Calu3 (cell line): ENCODE results near the gene IL33. TPM values are rescaled to one million over a fixed set of nuclear protein-coding genes. Genes with fewer than 3 reads are reported as not detected.

Experiments
- BruUV-seq: library from RNA; stranded (reverse); fragments of 400-500 nt; replicated peaks from 2 replicates; lab custom pipeline; 2021; lab: Mats Ljungman, UMichigan
- CTCF ChIA-PET: fragments of 300-600 bp; sonication (Branson Sonifier 250); formaldehyde crosslinking; loops from one replicate; lab custom pipeline; 2022; ENCODE audit warnings: antibody characterized with exemption; lab: Charles Lee
- DNase-seq: peaks from one replicate; pipeline ENCODE4 v3.0.0; 2022
- H3K27ac Mint-ChIP-seq: one replicate; pipeline ENCODE4 v1.8.0; 2022; ENCODE audit warnings: mixed read lengths; ENCODE audit not compliant: unreplicated experiment
- H3K27me3 Mint-ChIP-seq: one replicate; pipeline ENCODE4 v1.8.0; 2022; ENCODE audit warnings: mixed read lengths; ENCODE audit not compliant: unreplicated experiment
- H3K36me3 Mint-ChIP-seq: one replicate; pipeline ENCODE4 v1.8.0; 2022; ENCODE audit warnings: mild to moderate bottlenecking, moderate library complexity, mixed read lengths; ENCODE audit not compliant: insufficient read depth, unreplicated experiment
- H3K4me1 Mint-ChIP-seq: one replicate; pipeline ENCODE4 v1.8.0; 2022; ENCODE audit warnings: mild to moderate bottlenecking, low read depth, mixed read lengths; ENCODE audit not compliant: unreplicated experiment
- H3K4me3 Mint-ChIP-seq: one replicate; pipeline ENCODE4 v1.8.0; 2022; ENCODE audit warnings: mild to moderate bottlenecking, low read depth, moderate library complexity, mixed read lengths; ENCODE audit not compliant: unreplicated experiment
- H3K9me3 Mint-ChIP-seq: one replicate; pipeline ENCODE4 v1.8.0; 2022; ENCODE audit warnings: low read depth, mixed read lengths; ENCODE audit not compliant: unreplicated experiment
- CTCF ChIP-seq: fragments of 200-600 bp; IDR thresholded peaks from one replicate; pipeline ENCODE4 v1.8.0; 2022; ENCODE audit warnings: antibody characterized with exemption; ENCODE audit not compliant: unreplicated experiment
- intact Hi-C: fragments of 100-400 bp; cut with micrococcal nuclease; formaldehyde crosslinking; loops from one replicate; pipeline ENCODE4 v1.10.0; 2022; ENCODE audit not compliant: unreplicated experiment
- total RNA-seq: library from RNA; stranded (reverse); gene quantifications from 2 replicates; pipeline ENCODE4 v1.2.3, GENCODE V29; 2022

Gene IL33
- total RNA-seq, 1 experiment from 2014 or later = 0.64 TPM

DNA sequence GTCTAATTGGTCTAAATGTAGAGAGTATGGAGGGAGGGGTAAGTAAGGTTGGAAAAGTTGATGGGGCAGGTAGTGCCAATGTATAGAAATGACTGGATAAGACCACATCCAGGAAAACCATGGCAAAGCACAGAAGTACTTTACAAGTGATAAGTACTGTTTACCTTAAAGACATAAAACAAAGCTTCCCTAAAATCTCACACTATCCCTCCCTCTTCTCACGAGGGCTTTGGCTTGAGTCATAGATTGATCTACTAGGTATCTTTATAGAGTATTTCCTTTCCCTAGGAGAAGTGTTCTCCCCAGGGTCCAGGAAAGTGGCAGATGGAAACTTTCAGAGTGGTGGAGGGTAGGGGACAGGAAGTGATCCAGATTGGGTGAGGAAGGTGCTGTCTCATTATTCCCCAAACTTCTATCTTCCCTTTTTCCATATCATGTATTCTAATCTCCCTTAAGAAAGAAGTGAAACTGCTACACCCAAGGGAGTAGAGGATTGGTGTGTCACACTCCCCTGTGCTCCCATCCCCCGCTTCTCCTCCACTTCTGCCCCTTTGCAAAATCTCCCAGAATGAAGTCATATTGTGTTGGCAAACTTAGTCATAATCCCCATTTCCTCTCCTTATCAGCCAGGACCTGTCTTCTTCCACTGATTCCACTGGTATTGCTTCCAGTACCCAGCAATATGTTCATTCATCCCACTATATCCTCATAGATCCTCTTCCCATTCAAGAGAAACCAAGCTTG lies 14.6 kb downstream of the IL33 start:
- no peak for TF ChIP-seq CTCF
- Mint-ChIP-seq H3K27ac (no peak overlapping the region), H3K4me1 (no peaks in the 10 kb centered on the region), H3K4me3 (no peak overlapping the region), H3K36me3 (no peaks in the 10 kb centered on the region), H3K27me3 (no peaks in the 10 kb centered on the region), H3K9me3 (no peaks in the 10 kb centered on the region)
- BruUV-seq = no TSS peak
- DNase-seq = no peak
- CTCF ChIA-PET = no interaction called here
- intact Hi-C loops = no loop called here

- BruUV-seq = no TSS peak
- intact Hi-C loops = no loop called here
- H3K27ac Mint-ChIP-seq = no peak overlapping the region
- no peaks in the 10 kb centered on the region for H3K9me3 Mint-ChIP-seq
- CTCF ChIA-PET = no interaction called here
- no peaks in the 10 kb centered on the region for H3K27me3 Mint-ChIP-seq
- H3K36me3 Mint-ChIP-seq = no peaks in the 10 kb centered on the region
- no peak for DNase-seq
- no peaks in the 10 kb centered on the region for H3K4me1 Mint-ChIP-seq
- no peak overlapping the region for H3K4me3 Mint-ChIP-seq
- TF ChIP-seq CTCF = no peak
These were observed 16.8 kb downstream of the IL33 start for GRCh38 chr9:6232336-6232945.

DNA sequence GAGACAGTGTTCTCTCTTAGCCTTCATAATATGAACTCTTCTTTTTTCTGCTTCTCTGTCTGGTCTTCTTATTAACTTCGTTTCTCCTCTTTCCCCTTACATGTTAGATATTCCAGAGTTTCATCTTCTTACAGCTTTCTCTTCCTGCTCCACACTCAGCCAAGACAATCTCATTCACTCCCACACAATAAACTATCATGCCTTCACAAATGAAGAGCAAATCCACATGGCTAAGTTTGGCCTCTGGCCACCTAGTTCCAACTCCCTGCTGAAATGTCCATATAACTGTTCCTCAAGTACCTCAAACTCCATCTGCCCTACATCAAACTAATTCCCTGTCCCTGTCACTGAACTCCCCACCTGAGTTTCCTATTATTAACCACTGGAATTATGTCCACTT lies 18.4 kb downstream of the IL33 start:
- H3K9me3 Mint-ChIP-seq = no peaks in the 10 kb centered on the region
- no peaks in the 10 kb centered on the region for H3K36me3 Mint-ChIP-seq
- H3K27me3 Mint-ChIP-seq = no peaks in the 10 kb centered on the region
- H3K4me1 Mint-ChIP-seq = peaks cover 6% of the 10 kb centered on the region
- TF ChIP-seq CTCF = no peak
- CTCF ChIA-PET = no interaction called here
- no peak overlapping the region for H3K27ac Mint-ChIP-seq
- DNase-seq = no peak
- intact Hi-C loops = no loop called here
- BruUV-seq = no TSS peak
- H3K4me3 Mint-ChIP-seq = no peak overlapping the region

GRCh38 chr9:6237267-6237666 lies 21.7 kb downstream of the IL33 start:
- BruUV-seq = no TSS peak
- CTCF ChIA-PET = no interaction called here
- no peak for TF ChIP-seq CTCF

More at GRCh38 chr9:6237267-6237666, 21.7 kb downstream of the IL33 start:
- peaks cover 17% of the 10 kb centered on the region for H3K4me1 Mint-ChIP-seq
- H3K9me3 Mint-ChIP-seq = peaks cover 3% of the 10 kb centered on the region
- no peaks in the 10 kb centered on the region for H3K36me3 Mint-ChIP-seq
- H3K27ac Mint-ChIP-seq = no peak overlapping the region
- H3K27me3 Mint-ChIP-seq = no peaks in the 10 kb centered on the region
- no peak for DNase-seq
- H3K4me3 Mint-ChIP-seq = no peak overlapping the region
- intact Hi-C loops = no loop called here
